Measurements from ENCODE around the gene LSM4. TPM values are rescaled to one million over a fixed set of nuclear protein-coding genes. Genes with fewer than 3 reads are reported as not detected.

The LSM4 gene
- total and polyA plus RNA-seq, 10 donors = 55.8 to 192 (median 80.2) TPM

DNA sequence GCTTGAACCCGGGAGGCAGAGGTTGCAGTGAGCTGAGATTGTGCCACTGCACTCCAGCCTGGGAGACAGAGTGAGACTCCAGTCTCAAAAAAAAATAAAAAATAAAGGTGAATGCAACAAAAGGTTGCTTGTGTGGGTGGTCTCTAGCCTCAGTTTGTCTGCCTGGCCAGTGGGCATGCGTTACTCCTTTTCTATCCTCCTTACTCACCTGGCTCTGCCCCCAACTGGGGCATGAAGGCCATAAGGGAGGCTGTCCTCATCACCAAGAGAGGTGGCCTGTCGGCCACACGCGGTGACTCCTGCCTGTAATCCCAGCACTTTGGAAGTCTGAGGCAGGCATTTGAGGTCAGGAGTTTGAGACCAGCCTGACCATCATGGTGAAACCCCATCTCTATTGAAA is 39.5 kb downstream of the LSM4 start:
- H3K27ac ChIP-seq = peak overlapping the region; percentile 97 to 100 (median 100)
- WGBS, 5 donors = 86 to 97% (median 95%) methylated on average over 5 of the region's 5 CpGs
- H3K4me1 ChIP-seq = peaks cover 23 to 60% (median 42%) of the 10 kb centered on the region in 6 donors
- TF ChIP-seq, protein P1, sequence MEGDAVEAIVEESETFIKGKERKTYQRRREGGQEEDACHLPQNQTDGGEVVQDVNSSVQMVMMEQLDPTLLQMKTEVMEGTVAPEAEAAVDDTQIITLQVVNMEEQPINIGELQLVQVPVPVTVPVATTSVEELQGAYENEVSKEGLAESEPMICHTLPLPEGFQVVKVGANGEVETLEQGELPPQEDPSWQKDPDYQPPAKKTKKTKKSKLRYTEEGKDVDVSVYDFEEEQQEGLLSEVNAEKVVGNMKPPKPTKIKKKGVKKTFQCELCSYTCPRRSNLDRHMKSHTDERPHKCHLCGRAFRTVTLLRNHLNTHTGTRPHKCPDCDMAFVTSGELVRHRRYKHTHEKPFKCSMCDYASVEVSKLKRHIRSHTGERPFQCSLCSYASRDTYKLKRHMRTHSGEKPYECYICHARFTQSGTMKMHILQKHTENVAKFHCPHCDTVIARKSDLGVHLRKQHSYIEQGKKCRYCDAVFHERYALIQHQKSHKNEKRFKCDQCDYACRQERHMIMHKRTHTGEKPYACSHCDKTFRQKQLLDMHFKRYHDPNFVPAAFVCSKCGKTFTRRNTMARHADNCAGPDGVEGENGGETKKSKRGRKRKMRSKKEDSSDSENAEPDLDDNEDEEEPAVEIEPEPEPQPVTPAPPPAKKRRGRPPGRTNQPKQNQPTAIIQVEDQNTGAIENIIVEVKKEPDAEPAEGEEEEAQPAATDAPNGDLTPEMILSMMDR (IDR thresholded peaks at IDR 0.05 in 8 of 11, conservative IDR thresholded peaks at IDR 0.05 in 3 of 11) = no peak
- no peak for TF ChIP-seq POLR2AphosphoS5 (IDR thresholded peaks at IDR 0.05)
- TF ChIP-seq POLR2A (IDR thresholded peaks at IDR 0.05) = no peak
- H3K36me3 ChIP-seq = peaks cover 0 to 9% (median 8%) of the 10 kb centered on the region in 6 donors
- no peak overlapping the region for H3K4me3 ChIP-seq
- H3K9me3 ChIP-seq = no peaks in the 10 kb centered on the region
- no peak for DNase-seq
- intact Hi-C loops (cut with DNase I; ENCODE audit: low total_unique reads) = no loop called here
- no peaks in the 10 kb centered on the region for H3K27me3 ChIP-seq (replicated peaks in 1 of 7)

DNA sequence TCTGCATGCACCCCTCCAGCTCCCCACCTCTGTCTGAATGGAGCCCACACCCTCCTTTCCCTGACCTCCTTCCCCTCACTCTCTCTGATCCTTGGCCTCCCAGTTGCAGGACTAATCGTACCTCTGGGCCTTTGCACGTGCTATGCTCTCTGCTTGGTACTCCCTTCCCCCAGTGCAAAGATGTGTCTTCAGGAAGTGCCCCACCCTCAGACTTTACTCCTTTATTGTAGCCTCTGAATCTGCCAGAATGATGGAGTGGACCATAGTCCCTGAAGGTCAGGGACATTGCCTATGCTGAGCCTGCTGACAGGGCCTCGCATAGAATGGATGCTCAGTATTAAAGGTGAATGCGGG is 40.1 kb downstream of the LSM4 start:
- H3K4me3 ChIP-seq = peak overlapping the region in 4 of 8 donors; percentile 26 to 94 (median 42)
- no peaks in the 10 kb centered on the region for H3K9me3 ChIP-seq
- H3K27me3 ChIP-seq (replicated peaks in 1 of 7) = no peaks in the 10 kb centered on the region
- intact Hi-C loops (cut with DNase I; ENCODE audit: low total_unique reads) = no loop called here
- 45 to 65% (median 57%) methylated on average over 4 of the region's 4 CpGs for WGBS, 5 donors
- peaks cover 0 to 15% (median 12%) of the 10 kb centered on the region in 6 donors for H3K36me3 ChIP-seq
- H3K27ac ChIP-seq = peak overlapping the region; percentile 97 to 100 (median 100)
- TF ChIP-seq POLR2A (IDR thresholded peaks at IDR 0.05) (no peak), POLR2AphosphoS5 (IDR thresholded peaks at IDR 0.05) (no peak)
- TF ChIP-seq, protein P1 (IDR thresholded peaks at IDR 0.05 in 8 of 11, conservative IDR thresholded peaks at IDR 0.05 in 3 of 11) = no peak
- DNase-seq = no peak
- peaks cover 28 to 60% (median 47%) of the 10 kb centered on the region in 6 donors for H3K4me1 ChIP-seq

DNA sequence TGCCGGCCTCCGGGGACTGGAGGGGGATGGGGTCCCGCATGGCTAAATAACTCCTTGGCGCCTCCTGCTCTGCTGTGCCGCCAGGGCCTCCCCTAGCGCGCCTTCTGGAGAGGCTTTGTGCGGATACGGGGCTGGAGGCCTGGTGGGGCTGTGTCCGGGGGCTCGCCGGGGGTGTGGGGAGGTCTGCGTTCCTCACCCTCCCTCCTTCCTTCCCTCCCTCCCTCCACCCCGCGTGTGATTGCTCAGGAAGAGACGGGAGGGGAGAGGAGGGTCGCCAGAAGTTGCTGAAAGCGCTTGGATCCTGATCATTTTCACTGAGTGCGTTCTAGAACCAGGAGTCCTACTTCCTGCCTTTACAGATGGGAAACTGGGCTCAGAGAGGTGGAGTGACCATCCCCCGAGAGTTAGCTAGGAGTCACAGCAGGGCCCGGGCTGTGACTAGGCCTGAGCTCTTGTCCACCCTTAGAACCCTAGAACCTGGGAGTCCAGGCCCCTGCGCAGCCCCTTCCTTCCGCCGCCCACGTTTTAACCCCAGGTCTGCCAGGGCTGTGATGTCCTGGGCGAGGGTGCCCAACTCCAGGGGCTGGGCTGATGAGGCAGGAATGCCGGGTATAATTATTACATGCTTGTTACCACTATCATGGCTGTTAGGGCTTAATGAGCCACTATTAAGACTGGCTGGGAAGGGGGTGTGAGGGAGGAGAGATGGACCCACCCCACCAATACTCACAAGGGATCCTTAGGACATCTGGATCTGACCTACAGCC is 40.7 kb downstream of the LSM4 start:
- peak; percentile 88 for DNase-seq
- H3K36me3 ChIP-seq = peaks cover 0 to 21% (median 12%) of the 10 kb centered on the region in 6 donors
- TF ChIP-seq POLR2AphosphoS5 (IDR thresholded peaks at IDR 0.05) (no peak), POLR2A (IDR thresholded peaks at IDR 0.05) (peak in 2 of 3 donors; percentile 29 to 71)
- TF ChIP-seq, protein P1 (IDR thresholded peaks at IDR 0.05 in 8 of 11, conservative IDR thresholded peaks at IDR 0.05 in 3 of 11) = peak in 5 of 11 experiments; percentile 8 to 32 (median 22)
- intact Hi-C loops (cut with DNase I; ENCODE audit: low total_unique reads) = no loop called here
- WGBS, 5 donors = 0 to 5% (median 3%) methylated on average over 19 to 25 of the region's 27 CpGs
- H3K9me3 ChIP-seq = no peaks in the 10 kb centered on the region
- no peaks in the 10 kb centered on the region for H3K27me3 ChIP-seq (replicated peaks in 1 of 7)
- H3K27ac ChIP-seq = peak overlapping the region; percentile 97 to 100 (median 100)
- H3K4me1 ChIP-seq = peaks cover 28 to 65% (median 52%) of the 10 kb centered on the region in 6 donors
- peak overlapping the region; percentile 17 to 94 (median 35) for H3K4me3 ChIP-seq
